ENCODE data around the gene GRXCR2. TPM values are rescaled to one million over a fixed set of nuclear protein-coding genes. Genes with fewer than 3 reads are reported as not detected.

GRXCR2 gene
- total RNA-seq, 4 donors from 2014 or later = not detected

DNA sequence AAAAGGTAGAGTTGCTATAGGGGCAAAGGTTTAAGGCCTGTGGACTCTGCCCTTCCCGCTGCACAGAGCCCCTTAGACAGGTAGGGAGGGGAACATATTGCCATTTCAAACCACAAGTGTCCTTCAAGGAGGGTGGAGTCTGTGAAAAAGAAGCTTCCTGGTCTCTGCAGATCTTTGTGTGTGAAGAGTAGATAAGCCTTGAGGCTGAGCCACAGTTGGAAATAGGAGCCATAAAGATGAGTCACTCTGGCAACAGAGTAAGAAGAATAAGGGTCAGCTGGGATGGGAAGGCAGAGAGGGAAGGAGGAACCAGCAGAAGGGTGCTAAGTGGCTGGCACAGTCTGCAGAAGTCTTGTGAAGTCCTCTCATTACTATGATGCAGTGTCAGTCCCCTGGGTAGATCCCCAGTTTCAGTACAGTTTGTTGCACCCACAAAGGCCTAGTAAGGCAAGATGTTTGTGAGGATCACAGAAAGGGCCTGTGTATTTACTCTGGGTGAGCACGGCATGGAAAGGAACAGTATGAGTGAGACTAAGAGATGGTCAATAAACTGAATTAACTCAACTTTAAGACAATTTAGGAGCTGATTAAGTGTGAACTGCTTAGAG lies 18.1 kb downstream of the GRXCR2 start:
- Histone ChIP-seq H3K27me3 (no peaks in the 10 kb centered on the region), H3K4me3 (no peak overlapping the region), H3K27ac (replicated peaks in 1 of 4) (no peak overlapping the region), H3K9me3 (no peaks in the 10 kb centered on the region), H3K36me3 (no peaks in the 10 kb centered on the region), H3K4me1 (peaks cover 8 to 16% (median 15%) of the 10 kb centered on the region in 4 donors)
- WGBS = 85% methylated on average over 2 of the region's 2 CpGs
- no peak for DNase-seq (ENCODE audit: extremely low spot score)
- intact Hi-C loops (cut with DNase I) = no loop called here
- TF ChIP-seq POLR2A (IDR thresholded peaks at IDR 0.05; ENCODE audit: low read depth) (no peak), POLR2AphosphoS5 (IDR thresholded peaks at IDR 0.05) (no peak), EP300 (IDR thresholded peaks at IDR 0.05) (no peak)
- TF ChIP-seq, protein P1, sequence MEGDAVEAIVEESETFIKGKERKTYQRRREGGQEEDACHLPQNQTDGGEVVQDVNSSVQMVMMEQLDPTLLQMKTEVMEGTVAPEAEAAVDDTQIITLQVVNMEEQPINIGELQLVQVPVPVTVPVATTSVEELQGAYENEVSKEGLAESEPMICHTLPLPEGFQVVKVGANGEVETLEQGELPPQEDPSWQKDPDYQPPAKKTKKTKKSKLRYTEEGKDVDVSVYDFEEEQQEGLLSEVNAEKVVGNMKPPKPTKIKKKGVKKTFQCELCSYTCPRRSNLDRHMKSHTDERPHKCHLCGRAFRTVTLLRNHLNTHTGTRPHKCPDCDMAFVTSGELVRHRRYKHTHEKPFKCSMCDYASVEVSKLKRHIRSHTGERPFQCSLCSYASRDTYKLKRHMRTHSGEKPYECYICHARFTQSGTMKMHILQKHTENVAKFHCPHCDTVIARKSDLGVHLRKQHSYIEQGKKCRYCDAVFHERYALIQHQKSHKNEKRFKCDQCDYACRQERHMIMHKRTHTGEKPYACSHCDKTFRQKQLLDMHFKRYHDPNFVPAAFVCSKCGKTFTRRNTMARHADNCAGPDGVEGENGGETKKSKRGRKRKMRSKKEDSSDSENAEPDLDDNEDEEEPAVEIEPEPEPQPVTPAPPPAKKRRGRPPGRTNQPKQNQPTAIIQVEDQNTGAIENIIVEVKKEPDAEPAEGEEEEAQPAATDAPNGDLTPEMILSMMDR (IDR thresholded peaks at IDR 0.05) = no peak

DNA sequence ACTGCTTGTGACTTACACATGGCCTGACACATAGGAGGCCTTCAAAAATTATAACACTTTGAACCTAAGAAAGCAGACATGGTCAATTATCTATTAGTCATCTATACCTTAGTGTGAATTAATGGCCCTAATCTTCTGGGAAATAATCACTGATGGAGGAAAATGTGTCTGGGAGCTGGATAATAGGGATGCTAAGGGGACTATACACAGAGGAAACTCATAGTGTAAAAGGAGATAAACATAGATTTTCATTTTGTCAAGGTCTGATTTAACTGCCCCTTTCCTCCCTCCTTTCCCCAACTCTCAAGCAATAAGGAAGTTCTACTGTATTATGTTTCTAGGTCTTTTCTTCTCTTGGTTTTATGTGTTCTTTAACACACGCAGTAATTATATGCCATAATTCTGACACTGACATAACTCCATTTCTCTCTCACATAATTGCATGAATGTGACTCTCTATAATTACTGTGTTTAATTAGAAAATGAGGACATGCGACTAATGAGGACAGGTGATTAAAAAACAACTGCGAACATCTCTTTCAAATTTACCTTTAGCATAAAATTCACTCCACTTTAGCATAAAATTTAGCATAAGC lies 18.9 kb downstream of the GRXCR2 start:
- Histone ChIP-seq H3K36me3 (no peaks in the 10 kb centered on the region), H3K4me3 (no peak overlapping the region), H3K27ac (replicated peaks in 1 of 4) (no peak overlapping the region), H3K27me3 (no peaks in the 10 kb centered on the region), H3K4me1 (peaks cover 8 to 16% (median 15%) of the 10 kb centered on the region in 4 donors), H3K9me3 (no peaks in the 10 kb centered on the region)
- TF ChIP-seq POLR2A (IDR thresholded peaks at IDR 0.05; ENCODE audit: low read depth) (no peak), POLR2AphosphoS5 (IDR thresholded peaks at IDR 0.05) (no peak), EP300 (IDR thresholded peaks at IDR 0.05) (no peak)
- TF ChIP-seq, protein P1 (IDR thresholded peaks at IDR 0.05) = no peak
- intact Hi-C loops (cut with DNase I) = no loop called here
- 97% methylated on average over 3 of the region's 3 CpGs for WGBS
- DNase-seq (ENCODE audit: extremely low spot score) = no peak

DNA sequence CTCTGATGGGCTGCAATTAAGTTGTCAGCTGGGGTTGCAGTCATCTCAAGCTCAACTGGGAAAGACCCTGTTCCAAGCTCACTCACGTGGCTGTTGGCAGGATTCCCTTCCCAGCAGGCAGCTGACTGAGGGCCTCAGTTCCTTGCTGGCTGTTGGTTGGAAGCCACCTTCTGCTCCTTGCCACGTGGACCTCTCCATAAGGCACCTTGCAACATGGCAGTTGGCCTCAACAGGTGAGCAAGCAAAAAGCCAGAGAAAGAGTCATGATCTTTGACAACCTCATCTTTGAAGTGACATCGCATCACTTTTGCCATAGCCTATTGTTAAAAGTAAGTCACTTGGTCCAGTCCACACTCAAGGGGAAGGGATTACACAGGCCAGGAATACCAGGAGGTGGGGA lies 19.8 kb downstream of the GRXCR2 start:
- Histone ChIP-seq H3K27ac (replicated peaks in 1 of 4) (no peak overlapping the region), H3K4me1 (peaks cover 8 to 16% (median 15%) of the 10 kb centered on the region in 4 donors), H3K4me3 (no peak overlapping the region), H3K36me3 (no peaks in the 10 kb centered on the region), H3K9me3 (no peaks in the 10 kb centered on the region), H3K27me3 (no peaks in the 10 kb centered on the region)
- intact Hi-C loops (cut with DNase I) = no loop called here
- WGBS = 77% methylated on average over 3 of the region's 3 CpGs
- TF ChIP-seq POLR2AphosphoS5 (IDR thresholded peaks at IDR 0.05) (no peak), EP300 (IDR thresholded peaks at IDR 0.05) (no peak), POLR2A (IDR thresholded peaks at IDR 0.05; ENCODE audit: low read depth) (no peak)
- TF ChIP-seq, protein P1 (IDR thresholded peaks at IDR 0.05) = no peak
- no peak for DNase-seq (ENCODE audit: extremely low spot score)

DNA sequence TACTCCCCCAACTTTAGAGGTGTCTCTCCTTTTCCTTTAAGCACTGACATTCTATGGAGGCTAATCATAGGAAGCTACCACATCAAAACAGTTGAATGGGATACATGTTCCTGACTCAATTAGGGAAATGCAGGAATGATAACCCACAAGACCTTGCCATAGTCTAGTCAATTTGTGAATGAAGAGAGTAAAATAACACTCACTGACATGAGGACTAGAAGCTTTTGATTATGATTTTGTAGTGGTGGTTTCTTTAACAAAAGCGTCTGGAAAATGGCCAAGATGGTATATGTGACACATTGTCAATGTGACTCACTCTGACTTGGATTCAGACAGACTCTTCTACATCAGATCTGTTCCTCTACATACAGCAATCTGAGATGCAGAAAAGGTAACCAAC lies 24.0 kb downstream of the GRXCR2 start:
- TF ChIP-seq POLR2AphosphoS5 (IDR thresholded peaks at IDR 0.05) = no peak
- TF ChIP-seq POLR2A (IDR thresholded peaks at IDR 0.05; ENCODE audit: low read depth) = no peak
- TF ChIP-seq, protein P1 (IDR thresholded peaks at IDR 0.05) = no peak
- no peak for TF ChIP-seq EP300 (IDR thresholded peaks at IDR 0.05)
- WGBS = 88% methylated on average over 1 of the region's 1 CpG
- Histone ChIP-seq H3K4me1 (no peaks in the 10 kb centered on the region), H3K36me3 (no peaks in the 10 kb centered on the region), H3K9me3 (no peaks in the 10 kb centered on the region), H3K27me3 (no peaks in the 10 kb centered on the region), H3K27ac (replicated peaks in 1 of 4) (no peak overlapping the region), H3K4me3 (no peak overlapping the region)
- no peak for DNase-seq (ENCODE audit: extremely low spot score)
- intact Hi-C loops (cut with DNase I) = no loop called here

Measured in esophagus muscularis mucosa (tissue), 4 donors.